ENCODE data around the gene NEDD8.

The NEDD8 gene

GRCh38 chr14:24177041-24177825 is 54.9 kb downstream of the NEDD8 start:
- DNase-seq = no peak

- no peak for DNase-seq
Measured at GRCh38 chr14:24176599-24176998, 55.6 kb downstream of the NEDD8 start.

GRCh38 chr14:24172871-24173281 is 59.3 kb downstream of the NEDD8 start:
- no peak for DNase-seq

- DNase-seq = no peak
Measured at GRCh38 chr14:24172261-24172860, 59.8 kb downstream of the NEDD8 start.

- DNase-seq = no peak
Measured at GRCh38 chr14:24171422-24172260, 60.5 kb downstream of the NEDD8 start, which contains the start of gene REC8. REC8 (plus strand) TSS chr14:24172080; CDS start chr14:24172553, 473 bp downstream.

DNA sequence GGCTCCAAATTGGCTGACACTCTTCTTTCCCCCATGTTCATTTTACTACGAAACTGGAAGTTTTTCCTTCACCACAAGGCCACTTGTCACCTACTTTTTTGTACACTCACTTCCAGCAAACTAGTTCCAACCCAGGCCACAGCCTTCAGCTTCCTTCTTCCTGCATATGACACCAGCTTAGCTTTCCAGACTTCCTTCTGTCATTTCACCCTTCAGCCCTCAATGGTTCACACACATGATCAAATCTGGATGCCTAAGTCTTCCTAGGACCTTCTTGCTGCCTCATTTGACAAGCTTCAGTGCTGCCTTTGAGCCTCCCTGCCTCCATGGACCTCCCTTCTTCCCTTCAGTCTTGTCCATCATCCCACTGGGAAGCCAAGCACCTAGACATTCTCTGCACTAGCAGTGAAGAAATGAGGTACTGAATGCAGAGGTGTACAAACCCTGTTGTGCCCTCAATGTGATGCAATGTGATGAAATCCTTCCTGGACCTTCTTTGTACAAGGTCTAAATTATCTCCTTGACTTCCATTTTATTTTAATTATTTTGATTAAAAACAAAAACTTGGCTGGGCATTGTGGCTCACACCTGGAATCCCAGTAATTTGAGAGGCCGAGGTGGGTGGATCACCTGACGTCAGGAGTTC is 64.6 kb downstream of the NEDD8 start:
- no peak for DNase-seq

Data from RPMI8226 (cell line).